ENCODE data around the gene MEFV.

Gene MEFV

DNA sequence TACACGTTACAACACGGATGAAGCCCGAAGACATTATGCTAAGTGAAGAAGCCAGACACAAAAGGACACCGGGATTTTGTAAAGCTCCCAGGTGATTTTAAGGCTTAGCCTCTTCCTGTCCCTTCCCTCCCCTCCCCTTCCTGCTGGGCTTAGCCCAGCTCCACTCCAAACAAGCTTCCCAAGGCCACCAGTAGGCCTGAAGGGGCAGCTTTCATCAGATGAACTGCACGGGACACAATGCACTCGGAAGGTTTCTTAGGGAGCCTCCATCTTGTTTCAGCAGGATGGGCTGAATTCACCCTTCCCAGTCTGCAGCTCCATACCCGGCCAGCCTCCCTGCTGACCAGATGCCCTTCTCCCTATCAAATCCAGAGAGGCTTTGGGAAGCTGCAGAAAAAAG lies 10.4 kb downstream of the MEFV start:
- Histone ChIP-seq H3K4me3 (ENCODE audit: low read length) (no peak overlapping the region), H3K36me3 (ENCODE audit: insufficient read depth, low read depth, low read length) (no peaks in the 10 kb centered on the region), H3K27me3 (ENCODE audit: insufficient read depth, low read length) (no peaks in the 10 kb centered on the region), H3K27ac (ENCODE audit: low read length) (no peak overlapping the region), H3K9me3 (ENCODE audit: insufficient read depth, low read depth, low read length) (peaks cover 24% of the 10 kb centered on the region; the same call in 1 of the 2 replicates), H3K9ac (ENCODE audit: low read depth, low read length) (no peak overlapping the region), H3K4me1 (ENCODE audit: insufficient read depth, low read length) (no peaks in the 10 kb centered on the region)

GRCh38 chr16:3243882-3244281 lies 12.6 kb downstream of the MEFV start:
- Histone ChIP-seq H3K27ac (ENCODE audit: low read length) (no peak overlapping the region), H3K4me3 (ENCODE audit: low read length) (no peak overlapping the region), H3K9ac (ENCODE audit: low read depth, low read length) (no peak overlapping the region), H3K27me3 (ENCODE audit: insufficient read depth, low read length) (no peaks in the 10 kb centered on the region), H3K4me1 (ENCODE audit: insufficient read depth, low read length) (no peaks in the 10 kb centered on the region), H3K9me3 (ENCODE audit: insufficient read depth, low read depth, low read length) (peaks cover 32% of the 10 kb centered on the region; the same call in 1 of the 2 replicates), H3K36me3 (ENCODE audit: insufficient read depth, low read depth, low read length) (no peaks in the 10 kb centered on the region)

DNA sequence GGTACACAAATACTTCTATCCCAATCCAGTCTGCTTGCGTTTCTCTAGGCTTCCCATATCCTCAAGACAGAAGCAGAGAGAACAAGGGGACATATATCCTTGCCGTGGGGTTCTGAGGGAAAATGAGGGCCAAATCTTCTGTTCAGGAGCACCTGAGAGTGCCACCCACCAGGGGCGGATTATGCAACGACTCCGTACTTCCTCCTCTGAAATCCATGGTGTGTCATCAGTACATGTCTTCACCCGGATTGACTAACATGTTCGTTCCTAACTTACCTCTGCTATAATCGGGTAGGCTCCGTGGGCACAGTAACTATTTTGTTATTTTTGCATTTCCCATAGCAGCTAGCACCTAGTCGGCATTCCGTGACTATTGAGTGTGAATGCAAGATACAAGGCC lies 13.7 kb downstream of the MEFV start:
- Histone ChIP-seq H3K9me3 (ENCODE audit: insufficient read depth, low read depth, low read length) (peaks cover 32% of the 10 kb centered on the region; the same call in 1 of the 2 replicates), H3K27ac (ENCODE audit: low read length) (no peak overlapping the region), H3K4me1 (ENCODE audit: insufficient read depth, low read length) (no peaks in the 10 kb centered on the region), H3K27me3 (ENCODE audit: insufficient read depth, low read length) (no peaks in the 10 kb centered on the region), H3K4me3 (ENCODE audit: low read length) (no peak overlapping the region), H3K9ac (ENCODE audit: low read depth, low read length) (no peak overlapping the region), H3K36me3 (ENCODE audit: insufficient read depth, low read depth, low read length) (no peaks in the 10 kb centered on the region)

DNA sequence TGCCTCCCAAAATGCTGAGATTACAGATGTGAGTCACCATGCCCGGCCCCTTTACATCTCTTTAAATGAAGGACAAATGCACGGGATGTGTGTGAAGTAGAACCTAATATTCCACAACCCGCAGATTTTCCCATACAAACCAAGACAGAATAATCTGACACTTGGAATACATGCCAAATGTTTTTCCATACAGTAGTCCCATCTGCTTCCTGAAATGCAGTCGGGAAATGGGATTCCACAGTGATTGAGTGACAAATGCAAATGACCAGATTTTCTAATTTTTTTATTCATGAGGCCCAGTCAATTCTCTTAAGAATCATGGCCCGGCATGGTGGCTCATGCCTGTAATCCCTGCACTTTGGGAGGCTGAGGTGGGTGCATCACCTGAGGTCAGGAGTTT lies 14.7 kb downstream of the MEFV start:
- Histone ChIP-seq H3K27ac (ENCODE audit: low read length) (no peak overlapping the region), H3K9me3 (ENCODE audit: insufficient read depth, low read depth, low read length) (peaks cover 30% of the 10 kb centered on the region; the same call in 1 of the 2 replicates), H3K9ac (ENCODE audit: low read depth, low read length) (no peak overlapping the region), H3K4me3 (ENCODE audit: low read length) (no peak overlapping the region), H3K4me1 (ENCODE audit: insufficient read depth, low read length) (no peaks in the 10 kb centered on the region), H3K36me3 (ENCODE audit: insufficient read depth, low read depth, low read length) (no peaks in the 10 kb centered on the region), H3K27me3 (ENCODE audit: insufficient read depth, low read length) (no peaks in the 10 kb centered on the region)

DNA sequence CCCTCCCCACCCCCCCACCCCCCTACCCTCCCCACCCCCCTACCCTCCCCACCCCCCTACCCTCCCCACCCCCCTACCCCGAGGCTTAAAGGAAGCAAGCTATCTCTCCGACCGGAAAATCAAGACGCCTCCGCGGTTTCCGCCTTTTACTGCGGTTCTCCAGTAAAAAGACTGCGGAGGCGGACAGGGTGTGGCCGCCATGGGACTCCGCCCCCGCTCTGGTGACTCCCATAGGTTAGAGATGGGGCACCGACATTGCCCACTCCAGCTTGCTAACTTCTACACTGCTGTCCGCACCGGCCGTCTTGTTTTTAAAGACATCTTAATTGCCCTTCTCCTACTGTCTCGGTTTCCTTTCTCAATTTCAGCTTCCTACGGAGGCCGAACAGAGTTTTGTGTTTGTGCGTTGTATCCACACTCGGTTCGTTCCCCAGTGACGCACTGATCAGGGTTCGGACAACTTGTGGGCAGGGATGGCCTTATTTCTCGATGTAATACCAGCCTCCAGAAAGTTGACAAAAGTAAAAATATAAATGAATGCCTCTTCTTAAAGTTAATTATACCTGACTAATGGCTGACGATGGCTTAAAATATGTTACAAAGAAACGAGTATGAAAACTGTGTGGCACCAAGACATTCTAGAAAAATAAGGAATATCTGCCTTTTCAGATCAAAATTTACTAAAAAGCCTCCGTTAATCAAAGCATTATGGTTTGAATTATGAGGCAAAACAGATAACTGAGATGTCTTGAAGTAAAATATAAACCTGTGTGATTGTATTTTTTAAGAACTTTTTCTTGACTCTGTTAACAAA lies 20.4 kb downstream of the MEFV start:
- Histone ChIP-seq H3K27ac (ENCODE audit: low read length) (no peak overlapping the region), H3K27me3 (ENCODE audit: insufficient read depth, low read length) (no peaks in the 10 kb centered on the region), H3K4me3 (ENCODE audit: low read length) (no peak overlapping the region), H3K9me3 (ENCODE audit: insufficient read depth, low read depth, low read length) (peaks cover 24% of the 10 kb centered on the region), H3K4me1 (ENCODE audit: insufficient read depth, low read length) (no peaks in the 10 kb centered on the region), H3K9ac (ENCODE audit: low read depth, low read length) (no peak overlapping the region), H3K36me3 (ENCODE audit: insufficient read depth, low read depth, low read length) (peaks cover 17% of the 10 kb centered on the region)

- H3K36me3 ChIP-seq (ENCODE audit: insufficient read depth, low read depth, low read length) = peaks cover 28% of the 10 kb centered on the region
- H3K4me3 ChIP-seq (ENCODE audit: low read length) = peak within 1 kb of the TSS; percentile 99
- H3K27ac ChIP-seq (ENCODE audit: low read length) = peak within 1 kb of the TSS; percentile 56
- H3K9me3 ChIP-seq (ENCODE audit: insufficient read depth, low read depth, low read length) = peaks cover 23% of the 10 kb centered on the region
- peak within 1 kb of the TSS; percentile 91 for H3K9ac ChIP-seq (ENCODE audit: low read depth, low read length)
- no peaks in the 10 kb centered on the region for H3K27me3 ChIP-seq (ENCODE audit: insufficient read depth, low read length)
- H3K4me1 ChIP-seq (ENCODE audit: insufficient read depth, low read length) = no peaks in the 10 kb centered on the region
Observed at GRCh38 chr16:3234857-3235561, 21.4 kb downstream of the MEFV start, which contains the start of gene ZNF200. TSS of gene ZNF200 (minus strand) at chr16:3235158. CDS start at chr16:3233755, 1,403 bp downstream.

DNA sequence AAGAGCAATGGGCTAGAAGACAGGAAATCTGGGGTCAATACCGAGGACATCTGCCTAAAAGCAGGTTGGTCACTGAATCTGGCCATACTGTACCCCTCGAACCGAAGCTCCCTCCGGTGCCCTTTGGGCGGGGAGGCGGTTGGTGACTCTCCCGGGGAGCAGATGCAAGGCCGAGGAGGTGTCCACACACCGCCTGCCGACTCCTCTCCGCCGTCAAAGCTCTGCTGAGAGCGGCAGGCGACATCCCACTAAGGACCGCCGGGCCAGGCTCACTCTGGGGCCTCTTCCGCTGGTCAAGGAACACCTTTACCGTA lies 21.9 kb downstream of the MEFV start:
- H3K4me3 ChIP-seq (ENCODE audit: low read length) = peak overlapping the region; percentile 99
- peaks cover 31% of the 10 kb centered on the region for H3K36me3 ChIP-seq (ENCODE audit: insufficient read depth, low read depth, low read length)
- H3K9ac ChIP-seq (ENCODE audit: low read depth, low read length) = peak overlapping the region; percentile 91
- peak overlapping the region; percentile 56 for H3K27ac ChIP-seq (ENCODE audit: low read length)
- no peaks in the 10 kb centered on the region for H3K4me1 ChIP-seq (ENCODE audit: insufficient read depth, low read length)
- H3K27me3 ChIP-seq (ENCODE audit: insufficient read depth, low read length) = no peaks in the 10 kb centered on the region
- H3K9me3 ChIP-seq (ENCODE audit: insufficient read depth, low read depth, low read length) = peaks cover 24% of the 10 kb centered on the region

DNA sequence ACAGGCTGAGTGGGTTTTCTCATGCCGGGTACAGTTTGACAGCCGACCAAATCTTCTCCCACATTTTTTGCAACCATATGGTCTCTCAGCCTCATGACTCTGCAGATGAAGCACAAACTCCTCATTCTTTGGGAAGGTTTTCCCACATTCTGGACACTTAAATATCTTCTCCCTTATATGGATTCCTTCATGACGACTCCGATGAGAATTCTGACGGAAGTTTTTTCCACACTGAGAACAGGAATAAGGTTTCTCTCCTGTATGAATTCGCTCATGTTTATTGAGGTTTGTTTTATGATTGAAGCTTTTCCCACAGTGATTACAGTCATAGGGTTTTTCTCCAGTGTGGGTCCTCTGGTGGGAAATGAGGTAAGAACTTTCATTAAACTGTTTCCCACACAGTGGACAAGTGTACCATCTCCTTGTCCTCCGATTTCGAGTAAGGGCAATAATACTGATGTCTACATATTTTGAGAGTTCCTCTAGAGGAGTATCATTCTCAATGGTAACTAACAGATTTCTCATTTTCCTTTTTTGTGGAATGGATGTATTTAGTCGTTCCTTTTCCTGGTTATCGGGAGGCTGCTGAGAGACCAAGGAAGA lies 32.4 kb downstream of the MEFV start:
- Histone ChIP-seq H3K27me3 (ENCODE audit: insufficient read depth, low read length) (no peaks in the 10 kb centered on the region), H3K4me3 (ENCODE audit: low read length) (peak overlapping the region; percentile 35; the same call in 1 of the 2 replicates), H3K4me1 (ENCODE audit: insufficient read depth, low read length) (no peaks in the 10 kb centered on the region), H3K27ac (ENCODE audit: low read length) (no peak overlapping the region), H3K36me3 (ENCODE audit: insufficient read depth, low read depth, low read length) (peaks cover 61% of the 10 kb centered on the region), H3K9ac (ENCODE audit: low read depth, low read length) (no peak overlapping the region), H3K9me3 (ENCODE audit: insufficient read depth, low read depth, low read length) (peaks cover 80% of the 10 kb centered on the region)

- H3K36me3 ChIP-seq (ENCODE audit: insufficient read depth, low read depth, low read length) = peaks cover 31% of the 10 kb centered on the region
- H3K9ac ChIP-seq (ENCODE audit: low read depth, low read length) = no peak overlapping the region
- H3K9me3 ChIP-seq (ENCODE audit: insufficient read depth, low read depth, low read length) = peaks cover 72% of the 10 kb centered on the region
- H3K27me3 ChIP-seq (ENCODE audit: insufficient read depth, low read length) = no peaks in the 10 kb centered on the region
- H3K4me1 ChIP-seq (ENCODE audit: insufficient read depth, low read length) = no peaks in the 10 kb centered on the region
- no peak overlapping the region for H3K27ac ChIP-seq (ENCODE audit: low read length)
- H3K4me3 ChIP-seq (ENCODE audit: low read length) = no peak overlapping the region
Observed at GRCh38 chr16:3220839-3221238, 35.6 kb downstream of the MEFV start.

- Histone ChIP-seq H3K27ac (ENCODE audit: low read length) (no peak overlapping the region), H3K4me1 (ENCODE audit: insufficient read depth, low read length) (no peaks in the 10 kb centered on the region), H3K9ac (ENCODE audit: low read depth, low read length) (no peak overlapping the region), H3K27me3 (ENCODE audit: insufficient read depth, low read length) (no peaks in the 10 kb centered on the region), H3K36me3 (ENCODE audit: insufficient read depth, low read depth, low read length) (no peaks in the 10 kb centered on the region), H3K9me3 (ENCODE audit: insufficient read depth, low read depth, low read length) (peaks cover 40% of the 10 kb centered on the region), H3K4me3 (ENCODE audit: low read length) (no peak overlapping the region)
Observed at GRCh38 chr16:3216263-3216640, 40.2 kb downstream of the MEFV start.

DNA sequence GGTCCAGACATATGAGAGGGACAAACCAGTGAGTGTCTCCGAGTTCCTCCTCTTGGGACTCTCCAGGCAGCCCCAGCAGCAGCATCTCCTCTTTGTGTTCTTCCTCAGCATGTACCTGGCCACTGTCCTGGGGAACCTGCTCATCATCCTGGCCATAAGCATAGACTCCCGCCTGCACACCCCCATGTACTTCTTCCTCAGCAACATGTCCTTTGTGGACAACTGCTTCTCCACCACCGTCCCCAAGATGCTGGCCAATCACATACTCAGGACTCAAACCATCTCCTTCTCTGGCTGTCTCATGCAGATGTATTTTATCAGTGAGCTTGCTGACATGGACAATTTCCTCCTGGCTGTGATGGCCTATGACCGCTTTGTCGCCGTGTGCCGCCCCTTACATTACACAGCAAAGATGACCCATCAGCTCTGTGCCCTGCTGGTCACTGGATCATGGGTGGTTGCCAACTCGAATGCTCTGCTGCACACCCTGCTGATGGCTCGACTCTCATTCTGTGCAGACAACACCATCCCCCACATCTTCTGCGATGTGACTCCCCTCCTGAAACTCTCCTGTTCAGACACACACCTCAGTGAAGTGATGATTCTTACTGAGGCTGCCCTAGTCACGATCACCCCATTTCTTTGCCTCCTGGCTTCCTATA lies 40.7 kb downstream of the MEFV start:
- H3K27ac ChIP-seq (ENCODE audit: low read length) = no peak overlapping the region

More for the DNA sequence above, 40.7 kb downstream of the MEFV start:
- no peak overlapping the region for H3K4me3 ChIP-seq (ENCODE audit: low read length)
- H3K9me3 ChIP-seq (ENCODE audit: insufficient read depth, low read depth, low read length) = peaks cover 34% of the 10 kb centered on the region
- H3K27me3 ChIP-seq (ENCODE audit: insufficient read depth, low read length) = no peaks in the 10 kb centered on the region
- no peaks in the 10 kb centered on the region for H3K36me3 ChIP-seq (ENCODE audit: insufficient read depth, low read depth, low read length)
- no peak overlapping the region for H3K9ac ChIP-seq (ENCODE audit: low read depth, low read length)
- H3K4me1 ChIP-seq (ENCODE audit: insufficient read depth, low read length) = no peaks in the 10 kb centered on the region

Measured in iPS-20b (cell line).